ENCODE measurements around the gene HS3ST2.
A peak's percentile ranks its signal among the peaks of the same experiment; 100 is the strongest.
"Not testable (repeated sequence)": the region's sequence is repeated elsewhere in the genome, so short reads cannot be mapped to it uniquely, and the experiment has no call there.

Gene HS3ST2

GRCh38 chr16:22932032-22932771 lies 118.2 kb downstream of the HS3ST2 start:
- no peak for DNase-seq (ENCODE audit: low read depth in 2 of 2, low spot score in 1 of 2)

DNA sequence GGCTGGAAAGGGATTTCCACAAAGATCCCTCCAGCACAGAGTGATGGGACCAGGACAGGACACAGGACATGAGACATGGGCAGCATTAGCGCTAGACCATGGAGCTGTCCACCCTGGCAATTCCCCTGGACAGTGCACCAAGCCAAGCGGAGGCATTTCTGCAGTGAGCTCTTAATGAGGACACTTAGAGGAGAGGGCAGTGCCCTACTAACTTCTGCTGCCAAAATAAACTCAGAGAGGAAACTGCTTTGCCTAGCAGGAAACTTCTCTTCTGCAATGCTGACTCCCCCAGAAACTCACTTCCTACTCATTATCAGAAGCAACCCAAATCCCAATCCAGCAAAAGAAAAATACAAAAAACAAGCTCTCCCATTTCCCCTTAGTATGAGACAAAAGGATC lies 119.2 kb downstream of the HS3ST2 start:
- no peak for DNase-seq (ENCODE audit: low read depth in 2 of 2, low spot score in 1 of 2)

- no peak for DNase-seq (ENCODE audit: low read depth in 2 of 2, low spot score in 1 of 2)
Measured at GRCh38 chr16:22934786-22935185, 120.8 kb downstream of the HS3ST2 start.

DNA sequence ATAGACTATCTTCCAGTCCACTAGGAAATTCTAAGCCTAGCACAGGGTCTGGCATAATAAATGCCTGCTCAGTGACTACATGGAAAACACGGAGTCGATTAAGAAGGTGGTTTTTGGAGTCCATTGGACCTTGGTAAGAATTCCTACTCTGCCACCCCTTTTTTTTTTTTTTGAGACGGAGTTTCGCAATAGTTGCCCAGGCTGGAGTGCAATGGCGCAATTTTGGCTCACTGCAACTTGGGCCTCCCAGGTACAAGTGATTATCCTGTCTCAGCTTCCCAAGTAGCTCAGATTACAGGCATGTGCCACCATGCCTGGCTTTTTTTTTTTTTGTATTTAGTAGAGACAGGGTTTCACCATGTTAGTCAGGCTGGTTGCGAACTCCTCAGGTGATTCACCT lies 123.2 kb downstream of the HS3ST2 start:
- no peak for DNase-seq (ENCODE audit: low read depth in 2 of 2, low spot score in 1 of 2)

DNA sequence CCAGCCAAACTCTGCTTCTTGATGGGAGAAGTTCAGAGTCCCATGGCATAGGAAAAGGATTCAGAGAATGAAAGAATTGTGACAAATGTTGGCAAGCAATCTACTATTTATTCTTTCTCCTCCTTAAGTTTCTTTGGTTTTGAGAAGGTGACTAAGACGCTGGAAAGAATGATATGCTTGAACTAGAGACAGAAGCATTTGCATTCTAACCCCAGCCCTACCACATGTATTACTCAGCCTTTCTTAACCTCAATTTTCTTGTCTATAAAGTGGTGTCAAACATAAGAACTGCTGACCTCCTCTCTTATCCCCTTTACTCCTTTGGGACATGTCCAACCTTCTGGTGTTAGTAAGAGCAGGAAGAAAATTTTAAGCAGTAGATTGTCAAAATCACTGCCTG lies 124.7 kb downstream of the HS3ST2 start:
- no peak for DNase-seq (ENCODE audit: low read depth in 2 of 2, low spot score in 1 of 2)

DNA sequence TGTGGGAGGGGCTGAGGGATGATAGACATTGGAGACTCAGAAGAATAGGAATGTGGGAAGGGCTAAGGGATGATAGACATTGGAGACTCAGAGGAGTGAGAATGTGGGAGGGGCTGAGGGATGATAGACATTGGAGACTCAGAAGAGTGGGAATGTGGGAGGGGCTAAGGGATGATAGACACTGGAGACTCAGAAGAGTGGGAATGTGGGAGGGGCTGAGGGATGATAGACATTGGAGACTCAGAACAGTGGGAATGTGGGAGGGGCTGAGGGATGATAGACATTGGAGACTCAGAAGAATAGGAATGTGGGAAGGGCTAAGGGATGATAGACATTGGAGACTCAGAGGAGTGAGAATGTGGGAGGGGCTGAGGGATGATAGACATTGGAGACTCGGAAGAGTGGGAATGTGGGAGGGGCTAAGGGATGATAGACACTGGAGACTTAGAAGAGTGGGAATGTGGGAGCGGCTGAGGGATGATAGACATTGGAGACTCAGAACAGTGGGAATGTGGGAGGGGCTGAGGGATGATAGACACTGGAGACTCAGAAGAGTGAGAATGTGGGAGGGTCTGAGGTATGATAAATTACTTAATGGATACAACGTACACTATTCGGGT lies 125.9 kb downstream of the HS3ST2 start:
- not testable (repeated sequence) for DNase-seq (ENCODE audit: low read depth in 2 of 2, low spot score in 1 of 2)

- DNase-seq (ENCODE audit: low read depth in 2 of 2, low spot score in 1 of 2) = no peak
Measured at GRCh38 chr16:22941970-22942501, 128.1 kb downstream of the HS3ST2 start.

DNA sequence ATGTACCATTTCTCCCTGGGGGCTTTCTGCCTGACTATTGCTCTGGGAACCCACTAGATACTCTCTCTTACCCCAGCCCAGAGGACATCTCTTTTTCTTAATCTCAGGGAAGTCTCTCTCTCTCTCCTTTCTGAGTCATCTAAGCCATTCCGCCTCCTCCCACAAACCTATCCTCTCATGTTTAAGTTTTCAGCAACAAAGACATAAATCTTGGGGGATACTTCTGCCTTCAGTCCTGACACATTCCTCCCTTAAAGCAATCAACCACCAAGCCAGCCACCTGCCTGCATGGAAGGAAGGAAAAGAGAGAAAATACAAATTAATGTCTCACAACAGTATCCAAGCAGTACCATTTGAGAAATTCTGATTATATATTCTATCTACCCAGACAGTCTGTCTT lies 128.8 kb downstream of the HS3ST2 start:
- no peak for DNase-seq (ENCODE audit: low read depth in 2 of 2, low spot score in 1 of 2)

- DNase-seq (ENCODE audit: low read depth in 2 of 2, low spot score in 1 of 2) = no peak
Measured at GRCh38 chr16:22945361-22945760, 131.4 kb downstream of the HS3ST2 start.

DNA sequence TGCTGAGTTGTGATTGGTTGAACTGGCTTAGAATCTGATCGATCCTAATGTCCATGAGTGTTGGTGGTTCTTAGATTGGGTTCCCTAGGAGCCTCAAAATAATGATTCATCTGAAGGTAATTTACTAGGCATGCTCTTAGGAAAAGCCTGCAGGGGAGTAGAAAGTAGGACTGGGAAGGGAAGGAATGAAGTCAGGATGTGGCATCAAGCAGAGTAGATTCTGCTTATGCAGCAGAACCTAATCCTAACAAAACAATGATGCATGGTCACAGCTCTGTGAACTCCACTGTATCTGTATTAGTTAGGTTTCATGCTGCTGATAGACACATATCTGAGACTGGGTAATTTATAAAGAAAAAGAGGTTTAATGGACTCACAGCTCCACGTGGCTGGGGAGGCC lies 132.5 kb downstream of the HS3ST2 start:
- DNase-seq (ENCODE audit: low read depth in 2 of 2, low spot score in 1 of 2) = no peak

- DNase-seq (ENCODE audit: low read depth in 2 of 2, low spot score in 1 of 2) = no peak
Measured at GRCh38 chr16:22948058-22948602, 134.2 kb downstream of the HS3ST2 start.

GRCh38 chr16:22948603-22949368 lies 134.8 kb downstream of the HS3ST2 start:
- peak in 1 of 2 donors; percentile 1 for DNase-seq (ENCODE audit: low read depth in 2 of 2, low spot score in 1 of 2)

DNA sequence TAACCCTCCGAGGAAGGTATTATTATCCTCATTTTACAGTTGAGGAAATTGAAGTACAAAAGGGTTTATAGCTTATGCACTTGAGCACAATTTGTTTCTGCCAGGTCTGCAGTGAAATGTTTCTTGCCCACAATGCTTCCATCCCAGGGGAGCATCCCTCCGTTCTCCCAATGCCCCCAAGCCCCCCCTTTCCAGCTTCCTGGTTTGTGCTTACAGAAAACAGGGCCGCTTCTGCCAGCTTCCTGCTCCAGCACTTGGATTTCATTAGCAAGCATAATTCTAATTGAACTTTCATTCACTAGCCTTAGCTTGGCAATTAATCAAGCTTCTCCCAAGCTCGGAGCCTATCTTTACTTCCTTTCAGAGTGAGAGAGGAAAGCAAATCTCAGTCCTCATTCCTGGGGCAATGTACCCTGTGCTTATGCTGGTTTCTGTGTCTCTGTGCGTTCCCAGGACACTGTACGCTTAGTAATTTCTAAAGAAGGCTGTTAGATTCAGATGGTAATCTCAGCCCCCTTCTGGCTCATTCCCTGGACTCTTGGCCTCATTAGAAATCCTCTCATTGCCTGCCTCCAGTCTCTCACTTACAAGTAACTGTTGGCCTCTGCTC lies 141.6 kb downstream of the HS3ST2 start:
- no peak for DNase-seq (ENCODE audit: low read depth in 2 of 2, low spot score in 1 of 2)

GRCh38 chr16:22961206-22961605 lies 147.2 kb downstream of the HS3ST2 start:
- no peak for DNase-seq (ENCODE audit: low read depth in 2 of 2, low spot score in 1 of 2)

DNA sequence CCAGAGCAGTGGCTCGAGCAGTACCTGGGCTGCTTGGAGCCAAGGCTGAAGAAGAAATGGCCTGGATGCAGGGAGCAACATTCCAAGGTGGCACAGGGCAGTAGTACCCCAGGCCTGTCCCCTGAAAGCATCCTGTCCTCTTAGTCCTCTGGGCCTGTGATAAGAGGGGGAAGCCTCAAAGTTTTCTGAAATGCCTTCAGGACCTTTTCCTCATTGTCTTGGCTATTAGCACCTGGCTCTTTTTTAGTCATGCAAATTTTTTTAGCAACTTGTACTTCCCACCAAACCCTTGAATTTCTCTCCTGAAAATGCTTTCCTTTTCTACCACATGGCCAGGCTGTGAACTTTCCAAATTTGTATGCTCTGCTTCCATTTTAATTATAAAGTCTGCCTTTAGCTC lies 148.9 kb downstream of the HS3ST2 start:
- DNase-seq (ENCODE audit: low read depth in 2 of 2, low spot score in 1 of 2) = no peak
